ENCODE results near the gene KRTAP4-4.

Gene KRTAP4-4

DNA sequence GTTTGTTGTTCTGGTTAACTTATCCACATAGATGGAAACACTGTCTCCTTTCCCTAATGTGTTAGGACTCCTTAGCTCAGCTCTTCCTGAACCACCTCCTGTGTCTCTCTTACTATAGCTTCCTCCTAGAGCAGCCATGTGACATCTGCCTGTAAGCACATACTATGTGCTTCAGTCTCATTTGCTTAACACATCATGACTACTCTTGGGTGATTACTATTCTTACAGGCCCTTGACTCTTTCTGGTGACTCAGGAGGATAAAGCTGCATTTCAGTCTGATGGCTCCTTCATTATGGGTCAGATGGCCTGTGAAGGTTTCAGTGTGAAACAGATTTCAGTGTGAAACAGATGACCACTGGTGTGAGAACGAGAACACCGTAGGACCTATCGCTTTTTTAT lies 17.8 kb upstream of the KRTAP4-4 start:
- Histone ChIP-seq H3K27ac (no peak overlapping the region), H3K9ac (no peak overlapping the region), H3K36me3 (ENCODE audit: insufficient read depth) (no peaks in the 10 kb centered on the region), H2AFZ (ENCODE audit: low read depth) (no peak overlapping the region), H3K27me3 (ENCODE audit: insufficient read depth, low read depth) (no peaks in the 10 kb centered on the region), H3K79me2 (ENCODE audit: insufficient read depth, low read depth) (no peaks in the 10 kb centered on the region), H3K4me1 (ENCODE audit: low read depth, poor library complexity, severe bottlenecking) (peaks cover 10% of the 10 kb centered on the region), H3K4me3 (IDR thresholded peaks at IDR 0.05; ENCODE audit: insufficient read depth, low read depth, low read length) (no peak overlapping the region), H4K20me1 (ENCODE audit: insufficient read depth) (no peaks in the 10 kb centered on the region), H3K4me2 (no peak overlapping the region)
- TF ChIP-seq, protein P1, sequence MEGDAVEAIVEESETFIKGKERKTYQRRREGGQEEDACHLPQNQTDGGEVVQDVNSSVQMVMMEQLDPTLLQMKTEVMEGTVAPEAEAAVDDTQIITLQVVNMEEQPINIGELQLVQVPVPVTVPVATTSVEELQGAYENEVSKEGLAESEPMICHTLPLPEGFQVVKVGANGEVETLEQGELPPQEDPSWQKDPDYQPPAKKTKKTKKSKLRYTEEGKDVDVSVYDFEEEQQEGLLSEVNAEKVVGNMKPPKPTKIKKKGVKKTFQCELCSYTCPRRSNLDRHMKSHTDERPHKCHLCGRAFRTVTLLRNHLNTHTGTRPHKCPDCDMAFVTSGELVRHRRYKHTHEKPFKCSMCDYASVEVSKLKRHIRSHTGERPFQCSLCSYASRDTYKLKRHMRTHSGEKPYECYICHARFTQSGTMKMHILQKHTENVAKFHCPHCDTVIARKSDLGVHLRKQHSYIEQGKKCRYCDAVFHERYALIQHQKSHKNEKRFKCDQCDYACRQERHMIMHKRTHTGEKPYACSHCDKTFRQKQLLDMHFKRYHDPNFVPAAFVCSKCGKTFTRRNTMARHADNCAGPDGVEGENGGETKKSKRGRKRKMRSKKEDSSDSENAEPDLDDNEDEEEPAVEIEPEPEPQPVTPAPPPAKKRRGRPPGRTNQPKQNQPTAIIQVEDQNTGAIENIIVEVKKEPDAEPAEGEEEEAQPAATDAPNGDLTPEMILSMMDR (conservative IDR thresholded peaks at IDR 0.05; ENCODE audit: low read depth, low read length) = no peak

DNA sequence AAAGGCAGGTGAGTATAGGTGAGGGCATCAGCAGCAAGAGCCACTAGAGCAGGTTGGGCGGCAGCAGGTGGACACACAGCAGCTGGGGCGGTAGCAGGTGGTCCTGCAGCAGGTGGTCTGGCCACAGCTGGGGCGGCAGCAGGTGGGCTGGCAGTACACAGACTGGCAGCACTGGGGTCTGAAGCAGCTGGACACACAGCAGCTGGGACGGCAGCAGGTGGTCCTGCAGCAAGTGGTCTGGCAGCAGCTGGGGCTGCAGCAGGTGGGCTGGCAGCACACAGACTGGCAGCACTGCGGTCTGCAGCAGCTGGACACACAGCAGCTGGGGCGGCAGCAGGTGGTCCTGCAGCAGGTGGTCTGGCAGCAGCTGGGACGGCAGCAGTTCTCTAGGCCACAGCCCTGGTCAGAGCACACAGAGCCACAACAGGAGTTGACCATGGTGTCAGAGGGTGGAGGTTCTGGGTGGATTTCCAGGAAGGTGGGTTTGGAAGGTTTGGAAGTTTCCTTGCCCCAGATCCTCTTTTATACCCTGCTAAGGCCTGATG lies 17.3 kb upstream of the KRTAP4-4 start, which contains the start of gene KRTAP4-2:
Gene KRTAP4-2, minus strand, starts transcription at position 495 of the 545 bp plus-strand sequence. Its CDS starts 57 bp downstream, at position 438.
- Histone ChIP-seq H3K27me3 (ENCODE audit: insufficient read depth, low read depth) (no peaks in the 10 kb centered on the region), H3K9ac (no peak within 1 kb of the TSS), H3K4me2 (no peak within 1 kb of the TSS), H3K4me1 (ENCODE audit: low read depth, poor library complexity, severe bottlenecking) (peaks cover 10% of the 10 kb centered on the region), H3K36me3 (ENCODE audit: insufficient read depth) (no peaks in the 10 kb centered on the region), H2AFZ (ENCODE audit: low read depth) (no peak within 1 kb of the TSS), H3K4me3 (IDR thresholded peaks at IDR 0.05; ENCODE audit: insufficient read depth, low read depth, low read length) (no peak within 1 kb of the TSS), H4K20me1 (ENCODE audit: insufficient read depth) (no peaks in the 10 kb centered on the region), H3K79me2 (ENCODE audit: insufficient read depth, low read depth) (no peaks in the 10 kb centered on the region), H3K27ac (no peak within 1 kb of the TSS)
- TF ChIP-seq, protein P1 (conservative IDR thresholded peaks at IDR 0.05; ENCODE audit: low read depth, low read length) = no peak

GRCh38 chr17:41176744-41177387 lies 16.3 kb upstream of the KRTAP4-4 start:
- no peaks in the 10 kb centered on the region for H3K79me2 ChIP-seq (ENCODE audit: insufficient read depth, low read depth)
- H3K4me2 ChIP-seq = no peak overlapping the region
- no peak overlapping the region for H3K4me3 ChIP-seq (IDR thresholded peaks at IDR 0.05; ENCODE audit: insufficient read depth, low read depth, low read length)
- peaks cover 10% of the 10 kb centered on the region for H3K4me1 ChIP-seq (ENCODE audit: low read depth, poor library complexity, severe bottlenecking)
- H2AFZ ChIP-seq (ENCODE audit: low read depth) = no peak overlapping the region
- no peaks in the 10 kb centered on the region for H3K27me3 ChIP-seq (ENCODE audit: insufficient read depth, low read depth)
- H4K20me1 ChIP-seq (ENCODE audit: insufficient read depth) = no peaks in the 10 kb centered on the region
- H3K27ac ChIP-seq = no peak overlapping the region
- TF ChIP-seq, protein P1 (conservative IDR thresholded peaks at IDR 0.05; ENCODE audit: low read depth, low read length) = no peak
- H3K9ac ChIP-seq = no peak overlapping the region
- no peaks in the 10 kb centered on the region for H3K36me3 ChIP-seq (ENCODE audit: insufficient read depth)

- H3K27ac ChIP-seq = no peak overlapping the region
- H2AFZ ChIP-seq (ENCODE audit: low read depth) = no peak overlapping the region
- no peak overlapping the region for H3K4me2 ChIP-seq
- H3K27me3 ChIP-seq (ENCODE audit: insufficient read depth, low read depth) = no peaks in the 10 kb centered on the region
- TF ChIP-seq, protein P1 (conservative IDR thresholded peaks at IDR 0.05; ENCODE audit: low read depth, low read length) = no peak
- H3K9ac ChIP-seq = no peak overlapping the region
- H3K79me2 ChIP-seq (ENCODE audit: insufficient read depth, low read depth) = no peaks in the 10 kb centered on the region
- no peaks in the 10 kb centered on the region for H4K20me1 ChIP-seq (ENCODE audit: insufficient read depth)
- H3K4me3 ChIP-seq (IDR thresholded peaks at IDR 0.05; ENCODE audit: insufficient read depth, low read depth, low read length) = no peak overlapping the region
- peaks cover 7% of the 10 kb centered on the region for H3K4me1 ChIP-seq (ENCODE audit: low read depth, poor library complexity, severe bottlenecking)
- H3K36me3 ChIP-seq (ENCODE audit: insufficient read depth) = no peaks in the 10 kb centered on the region
These were observed 11.3 kb upstream of the KRTAP4-4 start for GRCh38 chr17:41171886-41172285.
